Body of pancreas (tissue), 4 donors: ENCODE data around the gene MIA. TPM values are rescaled to one million over a fixed set of nuclear protein-coding genes. Genes with fewer than 3 reads are reported as not detected.

ENCODE experiments used
- ATAC-seq: fragments of 150-250 bp; one replicate; pipeline ENCODE4 v1.9.1; 2016
- DNase-seq, 4 donors: peaks; one replicate each; pipeline ENCODE4 v3.0.0-alpha.2; 2019
- H3K27ac ChIP-seq, 4 donors: fragments of 200-600 bp; sonication (generic); 1 replicate in 3 of 4; 2 replicates in 1 of 4; pipeline versions ENCODE4 v1.5.1 to v1.6.1; 2016 to 2019; ENCODE audit warnings: mild to moderate bottlenecking in 1 of 4, mixed read lengths in 1 of 4, moderate library complexity in 1 of 4
- H3K27me3 ChIP-seq, 2 donors: fragments of 200-600 bp; sonication (generic); one replicate each; pipeline ENCODE4 v1.6.0; 2016; ENCODE audit warnings: mild to moderate bottlenecking in 1 of 2
- H3K36me3 ChIP-seq, 2 donors: fragments of 200-600 bp; sonication (generic); replicated peaks in 1 of 2; 2 replicates each; pipeline ENCODE4 v1.5.1; 2016; ENCODE audit warnings: low read depth in 2 of 2; ENCODE audit not compliant: insufficient read depth in 1 of 2
- H3K4me1 ChIP-seq: fragments of 200-600 bp; sonication (generic); one replicate; pipeline ENCODE4 v1.6.0; 2016
- H3K4me3 ChIP-seq, 2 donors: fragments of 200-600 bp; sonication (generic); 1 replicate in 1 of 2; 2 replicates in 1 of 2; pipeline ENCODE4 v1.5.1; 2016 to 2019
- H3K9me3 ChIP-seq, 3 donors: fragments of 200-600 bp; sonication (generic); 1 replicate in 2 of 3; 2 replicates in 1 of 3; pipeline ENCODE4 v1.5.1; 2016
- POLR2A ChIP-seq, 3 donors: fragments of 450-650 bp; IDR thresholded peaks; one replicate each; pipeline ENCODE4 v1.6.1; 2016; ENCODE audit warnings: antibody characterized with exemption in 3 of 3, mild to moderate bottlenecking in 2 of 3
- WGBS, 2 donors: methylation state at CpG; one replicate each; pipeline ENCODE4 v1.1.5; 2017; 5-methylcytosine and 5-hydroxymethylcytosine counted together
- intact Hi-C: fragments of 100-400 bp; cut with DNase I; formaldehyde crosslinking; loops from one replicate; pipeline ENCODE4 v1.15.1; 2023
- total RNA-seq, 2 donors: library from RNA; depleted of rRNA; stranded (reverse); fragments of >200 nt; gene quantifications; one replicate each; pipeline ENCODE4 v1.1.0, GENCODE V29; 2016
- TF ChIP-seq, protein P1 (sequence below), 7 experiments: fragments of 450-650 bp in 4 of 7; fragments of 200-600 bp in 3 of 7; sonication (generic) in 3 of 7; IDR thresholded peaks; one replicate each; pipeline ENCODE4 v1.5.1; 2016 to 2019; ENCODE audit warnings: antibody characterized with exemption in 7 of 7

MIA gene
- total RNA-seq, 2 donors from 2014 or later, result 5.9 TPM; not detected in 1

DNA sequence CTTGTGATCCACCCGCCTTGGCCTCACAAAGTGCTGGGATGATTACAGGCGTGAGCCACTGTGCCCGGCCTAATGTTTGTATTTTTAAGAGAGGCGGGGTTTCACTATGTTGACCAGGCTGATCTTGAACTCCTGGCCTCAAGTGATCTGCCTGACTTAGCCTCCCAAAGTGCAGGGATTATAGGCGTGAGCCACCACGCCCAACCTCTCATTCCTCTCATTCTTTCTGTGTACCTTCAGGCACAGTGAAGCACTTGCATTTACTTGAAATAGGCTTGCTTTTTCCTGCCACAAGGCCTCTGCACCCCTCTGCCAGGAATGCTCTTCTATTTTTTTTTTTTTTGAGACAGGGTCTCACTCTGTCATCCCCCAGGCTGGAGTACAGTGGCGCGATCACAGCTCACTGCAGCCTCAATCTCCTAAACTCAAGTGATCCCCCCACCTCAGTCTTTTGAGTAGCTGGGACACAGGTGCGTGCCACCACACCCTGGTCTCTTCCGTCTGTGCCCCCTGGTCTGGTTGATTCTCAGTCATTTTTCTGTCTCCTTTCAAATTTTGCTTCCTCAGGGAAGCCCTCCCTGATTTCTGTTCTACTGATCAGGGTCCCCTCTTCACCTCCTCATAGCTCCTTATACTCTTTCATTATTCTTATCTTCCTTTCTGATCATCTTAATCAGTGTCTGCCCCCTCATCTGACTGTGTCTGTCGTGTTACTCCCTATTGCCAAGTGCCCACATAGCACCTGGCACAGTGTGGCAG is 40.1 kb upstream of the MIA start:
- Histone ChIP-seq H3K4me1 (no peaks in the 10 kb centered on the region), H3K4me3 (no peak overlapping the region), H3K36me3 (peaks cover 15 to 40% of the 10 kb centered on the region in 2 donors), H3K9me3 (no peaks in the 10 kb centered on the region), H3K27ac (no peak overlapping the region), H3K27me3 (no peaks in the 10 kb centered on the region)
- TF ChIP-seq, protein P1, sequence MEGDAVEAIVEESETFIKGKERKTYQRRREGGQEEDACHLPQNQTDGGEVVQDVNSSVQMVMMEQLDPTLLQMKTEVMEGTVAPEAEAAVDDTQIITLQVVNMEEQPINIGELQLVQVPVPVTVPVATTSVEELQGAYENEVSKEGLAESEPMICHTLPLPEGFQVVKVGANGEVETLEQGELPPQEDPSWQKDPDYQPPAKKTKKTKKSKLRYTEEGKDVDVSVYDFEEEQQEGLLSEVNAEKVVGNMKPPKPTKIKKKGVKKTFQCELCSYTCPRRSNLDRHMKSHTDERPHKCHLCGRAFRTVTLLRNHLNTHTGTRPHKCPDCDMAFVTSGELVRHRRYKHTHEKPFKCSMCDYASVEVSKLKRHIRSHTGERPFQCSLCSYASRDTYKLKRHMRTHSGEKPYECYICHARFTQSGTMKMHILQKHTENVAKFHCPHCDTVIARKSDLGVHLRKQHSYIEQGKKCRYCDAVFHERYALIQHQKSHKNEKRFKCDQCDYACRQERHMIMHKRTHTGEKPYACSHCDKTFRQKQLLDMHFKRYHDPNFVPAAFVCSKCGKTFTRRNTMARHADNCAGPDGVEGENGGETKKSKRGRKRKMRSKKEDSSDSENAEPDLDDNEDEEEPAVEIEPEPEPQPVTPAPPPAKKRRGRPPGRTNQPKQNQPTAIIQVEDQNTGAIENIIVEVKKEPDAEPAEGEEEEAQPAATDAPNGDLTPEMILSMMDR (IDR thresholded peaks at IDR 0.05), result no peak
- no peak for TF ChIP-seq POLR2A (IDR thresholded peaks at IDR 0.05)
- intact Hi-C loops, result no loop called here
- DNase-seq (no peak), ATAC-seq (no peak)
- 92 to 93% methylated on average over 8 to 11 of the region's 11 CpGs for WGBS, 2 donors

DNA sequence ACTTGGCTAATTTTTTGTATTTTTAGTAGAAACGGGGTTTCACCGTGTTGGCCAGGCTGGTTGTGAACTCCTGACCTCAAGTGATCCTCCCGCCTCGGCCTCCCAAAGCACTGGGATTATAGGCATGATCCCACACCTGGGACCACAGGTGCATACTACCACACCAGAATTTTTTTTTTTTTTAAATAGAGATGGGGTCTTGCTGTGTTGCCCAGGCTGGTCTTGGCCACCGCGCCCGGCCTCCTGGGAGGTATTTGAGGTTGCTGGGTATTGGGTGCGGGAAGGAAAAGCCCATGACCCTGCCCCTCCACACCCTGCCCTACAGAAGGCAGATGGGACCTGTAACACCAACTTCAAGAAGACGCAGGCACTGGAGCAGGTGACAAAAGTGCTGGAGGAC is 38.7 kb upstream of the MIA start:
- no peaks in the 10 kb centered on the region for H3K4me1 ChIP-seq
- 86 to 92% methylated on average over 7 to 9 of the region's 9 CpGs for WGBS, 2 donors
- H3K36me3 ChIP-seq, result peaks cover 9 to 32% of the 10 kb centered on the region in 2 donors
- intact Hi-C loops, result no loop called here
- no peak overlapping the region for H3K27ac ChIP-seq
- no peak overlapping the region for H3K4me3 ChIP-seq
- H3K9me3 ChIP-seq, result no peaks in the 10 kb centered on the region
- ATAC-seq (no peak), DNase-seq (no peak)
- no peaks in the 10 kb centered on the region for H3K27me3 ChIP-seq
- TF ChIP-seq POLR2A (IDR thresholded peaks at IDR 0.05), result no peak
- TF ChIP-seq, protein P1 (IDR thresholded peaks at IDR 0.05), result no peak

DNA sequence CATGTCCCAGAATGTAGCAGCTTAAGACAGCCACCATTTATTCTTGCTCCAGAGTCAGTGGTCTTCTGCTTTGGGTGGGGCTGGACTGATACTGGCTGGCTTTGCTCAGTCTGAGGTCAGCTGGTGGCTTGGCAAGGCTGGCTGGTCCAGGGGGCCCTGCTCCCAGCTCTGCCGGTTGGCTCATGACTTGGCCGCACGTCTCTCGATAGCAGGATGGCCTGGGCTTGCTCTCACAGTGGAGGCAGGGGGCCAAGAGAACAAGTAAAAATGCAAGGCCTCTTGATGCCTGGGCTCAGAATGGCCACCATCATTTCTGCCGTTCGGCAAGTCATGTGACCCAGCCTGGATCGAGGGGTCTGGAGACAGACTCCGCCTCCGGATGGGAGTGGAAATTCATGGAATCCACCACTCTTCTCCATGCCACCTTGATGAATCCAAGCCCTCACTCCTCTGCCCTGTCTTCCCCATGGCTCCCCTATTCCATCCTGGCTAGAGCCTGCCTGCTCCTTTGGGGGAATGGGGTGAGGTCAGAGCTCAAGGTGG is 38.1 kb upstream of the MIA start:
- ATAC-seq (no peak), DNase-seq (no peak)
- H3K27me3 ChIP-seq, result no peaks in the 10 kb centered on the region
- intact Hi-C loops, result no loop called here
- no peaks in the 10 kb centered on the region for H3K9me3 ChIP-seq
- H3K4me3 ChIP-seq, result no peak overlapping the region
- TF ChIP-seq, protein P1 (IDR thresholded peaks at IDR 0.05), result no peak
- no peak for TF ChIP-seq POLR2A (IDR thresholded peaks at IDR 0.05)
- H3K36me3 ChIP-seq, result peaks cover 9 to 32% of the 10 kb centered on the region in 2 donors
- WGBS, 2 donors, result 95 to 97% methylated on average over 6 to 7 of the region's 9 CpGs
- no peaks in the 10 kb centered on the region for H3K4me1 ChIP-seq
- H3K27ac ChIP-seq, result no peak overlapping the region

DNA sequence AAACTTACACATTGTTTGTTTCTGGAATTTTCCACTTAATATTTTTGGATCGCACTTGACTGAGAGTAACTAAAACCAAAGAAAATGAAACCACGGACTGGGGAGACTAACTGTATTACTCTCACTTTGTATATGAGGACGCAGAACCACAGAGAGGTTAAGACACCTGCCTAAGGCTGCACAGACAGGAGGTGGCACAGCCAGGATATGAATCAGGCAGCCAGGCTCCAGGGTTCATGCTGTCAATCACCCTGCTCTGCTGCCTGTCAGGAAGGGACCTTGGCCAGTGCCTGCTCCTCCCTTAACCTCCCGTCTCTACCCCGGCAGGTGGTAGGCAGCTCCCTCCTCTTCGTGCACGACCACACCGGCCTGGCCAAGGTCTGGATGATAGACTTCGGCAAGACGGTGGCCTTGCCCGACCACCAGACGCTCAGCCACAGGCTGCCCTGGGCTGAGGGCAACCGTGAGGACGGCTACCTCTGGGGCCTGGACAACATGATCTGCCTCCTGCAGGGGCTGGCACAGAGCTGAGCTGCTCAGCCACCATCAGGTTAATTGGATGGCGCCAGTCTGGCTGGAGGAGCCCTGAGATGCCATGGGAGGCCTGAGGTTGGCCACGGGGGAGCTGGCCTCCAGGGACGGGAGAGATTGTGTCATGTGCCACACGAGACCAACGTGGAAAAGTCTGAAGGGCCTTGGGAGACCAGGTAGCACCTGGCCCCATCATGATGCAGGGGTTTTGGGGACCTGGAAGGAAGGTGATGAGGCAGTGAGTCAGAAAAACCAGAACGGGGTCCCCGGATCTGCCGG is 36.1 kb upstream of the MIA start:
- no peaks in the 10 kb centered on the region for H3K4me1 ChIP-seq
- no peak overlapping the region for H3K4me3 ChIP-seq
- WGBS, 2 donors, result 87 to 94% methylated on average over 12 to 20 of the region's 22 CpGs
- no peak for TF ChIP-seq POLR2A (IDR thresholded peaks at IDR 0.05)
- TF ChIP-seq, protein P1 (IDR thresholded peaks at IDR 0.05), result no peak
- intact Hi-C loops, result no loop called here
- H3K36me3 ChIP-seq, result peaks cover 0 to 25% of the 10 kb centered on the region in 2 donors
- H3K27me3 ChIP-seq, result no peaks in the 10 kb centered on the region
- ATAC-seq (no peak), DNase-seq (no peak)
- no peak overlapping the region for H3K27ac ChIP-seq
- no peaks in the 10 kb centered on the region for H3K9me3 ChIP-seq
